GM18861 (cell line): ENCODE data around the gene CNPY3.

Source experiments
- ATAC-seq: cut with Tn5 transposase; IDR thresholded peaks from one replicate; pipeline ENCODE4 v1.9.1; 2021; ENCODE audit not compliant: unreplicated experiment

CNPY3 gene

GRCh38 chr6:42978839-42979522, 49.7 kb downstream of the CNPY3 start, which contains the start of gene PEX6:
TSS of gene PEX6 (minus strand) at chr6:42979181. CDS start at chr6:42979150, 31 bp downstream.
- peak; percentile 72 for ATAC-seq

GRCh38 chr6:42979523-42980177, 50.4 kb downstream of the CNPY3 start:
- no peak for ATAC-seq

GRCh38 chr6:42981836-42982235, 52.6 kb downstream of the CNPY3 start:
- ATAC-seq = no peak

- peak; percentile 84 for ATAC-seq
Observed at GRCh38 chr6:42984001-42984923, 55.0 kb downstream of the CNPY3 start, which contains the start of gene PPP2R5D. TSS of gene PPP2R5D (plus strand) at chr6:42984570. CDS start at chr6:42984678, 108 bp downstream.

- ATAC-seq = no peak
Observed at GRCh38 chr6:42984924-42985475, 55.7 kb downstream of the CNPY3 start.

GRCh38 chr6:42987533-42988451, 58.5 kb downstream of the CNPY3 start:
- ATAC-seq = no peak

GRCh38 chr6:42988486-42989020, 59.3 kb downstream of the CNPY3 start:
- no peak for ATAC-seq
